Kidney (tissue), 14 donors: ENCODE results near the gene OR51B5. TPM values are rescaled to one million over a fixed set of nuclear protein-coding genes. Genes with fewer than 3 reads are reported as not detected.

ENCODE experiments used
- DNase-seq, 5 donors: peaks; one replicate each; pipeline ENCODE4 v3.0.0-alpha.2; 2013 to 2020
- FAIRE-seq: peaks from 2 replicates; lab custom pipeline; 2012; peaks lifted over from hg19 to GRCh38; lab: Jason Lieb, UNC
- H3K27ac ChIP-seq, 2 donors: one replicate each; pipeline ENCODE4 v1.7.0; 2013; ENCODE audit warnings: low read depth in 2 of 2, low read length in 2 of 2, inconsistent platforms in 1 of 2
- H3K27me3 ChIP-seq: one replicate; pipeline ENCODE4 v1.7.1; 2013; ENCODE audit warnings: low read length, inconsistent platforms; ENCODE audit not compliant: control insufficient read depth, insufficient read depth
- H3K36me3 ChIP-seq, 3 donors: one replicate each; pipeline versions ENCODE4 v1.7.0 to v1.7.1; 2013; ENCODE audit warnings: low read length in 3 of 3, control low read depth in 1 of 3, inconsistent platforms in 1 of 3; ENCODE audit not compliant: insufficient read depth in 3 of 3, control insufficient read depth in 2 of 3
- H3K4me1 ChIP-seq, 3 donors: one replicate each; pipeline versions ENCODE4 v1.7.0 to v1.7.1; 2013; ENCODE audit warnings: low read length in 3 of 3, inconsistent platforms in 1 of 3, low read depth in 1 of 3; ENCODE audit not compliant: control insufficient read depth in 2 of 3, insufficient read depth in 2 of 3
- H3K4me3 ChIP-seq, 3 donors: one replicate each; pipeline versions ENCODE4 v1.7.0 to v1.8.1; 2013; ENCODE audit warnings: low read length in 3 of 3, control low read depth in 1 of 3, inconsistent platforms in 1 of 3
- H3K9ac ChIP-seq, 3 donors: one replicate each; pipeline versions ENCODE4 v1.7.0 to v1.7.1; 2013; ENCODE audit warnings: low read length in 3 of 3, control low read depth in 1 of 3, inconsistent platforms in 1 of 3
- H3K9me3 ChIP-seq, 3 donors: one replicate each; pipeline versions ENCODE4 v1.7.0 to v1.7.1; 2013; ENCODE audit warnings: low read length in 3 of 3, control low read depth in 1 of 3, inconsistent platforms in 1 of 3; ENCODE audit not compliant: control insufficient read depth in 2 of 3, insufficient read depth in 1 of 3
- intact Hi-C: fragments of 100-400 bp; cut with DNase I; formaldehyde crosslinking; loops from one replicate; pipeline ENCODE4 v1.11.1; 2022
- polyA plus RNA-seq: library from polyadenylated mRNA; stranded (reverse); fragments of 350-450 nt; fragmentation: Illumina TruSeq; extraction: RNeasy Lipid Tissue Mini Kit (QIAGEN cat#74804); gene quantifications from one replicate; pipeline ENCODE4 v1.2.3, GENCODE V29; 2014; ENCODE audit warnings: low read depth, low replicate concordance; ENCODE audit not compliant: insufficient read depth
- total RNA-seq: library from RNA; stranded (reverse); fragmentation: NEBNext Ultra II Directional; extraction: Animal tissue kit (Norgen Biotek cat#: 25700); gene quantifications from one replicate; pipeline ENCODE4 v1.2.1, GENCODE V29; 2021
- TF ChIP-seq, protein P1 (sequence below): IDR thresholded peaks from 3 replicates; pipeline ENCODE4 v1.5.1; 2012; ENCODE audit warnings: mild to moderate bottlenecking, moderate library complexity, borderline replicate concordance; ENCODE audit not compliant: insufficient read depth; ENCODE audit errors: extremely low read depth
- donor health status: control.
- donor health status: control.
- donor health status: control.
- donor health status: control.
- donor health status: control.
- donor health status: DM: yes; HTN: yes; CAD: no.
- donor health status: Normal renal cell carcinoma (clear cell type).

The OR51B5 gene
- total and polyA plus RNA-seq, 2 donors from 2014 or later: not detected

DNA sequence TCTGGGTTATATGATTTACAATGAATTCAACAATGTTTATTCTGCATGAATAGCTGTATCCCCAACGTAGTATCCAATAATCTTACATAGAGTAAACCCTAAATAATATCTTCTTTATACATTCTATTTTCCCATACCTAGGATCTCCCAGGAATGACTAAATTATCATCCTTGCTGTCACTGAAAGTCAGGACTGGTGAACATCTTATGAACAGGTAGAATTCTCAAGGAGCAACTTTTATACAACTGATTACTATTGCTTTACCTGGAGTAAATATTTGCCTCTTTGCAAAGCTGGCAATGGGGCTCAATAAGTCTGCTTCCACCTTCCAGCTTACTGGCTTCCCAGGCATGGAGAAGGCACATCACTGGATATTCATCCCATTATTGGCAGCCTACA, 7.9 kb upstream of the OR51B5 start, which contains the start of gene OR51B6:
TSS of gene OR51B6 (plus strand) at position 301 of the 400 bp plus-strand sequence. CDS start at position 301, 0 bp downstream.
- Histone ChIP-seq H3K27me3 (no peaks in the 10 kb centered on the region), H3K4me3 (no peak within 1 kb of the TSS), H3K9ac (no peak within 1 kb of the TSS), H3K27ac (no peak within 1 kb of the TSS), H3K36me3 (no peaks in the 10 kb centered on the region), H3K4me1 (no peaks in the 10 kb centered on the region), H3K9me3 (no peaks in the 10 kb centered on the region)
- TF ChIP-seq, protein P1, sequence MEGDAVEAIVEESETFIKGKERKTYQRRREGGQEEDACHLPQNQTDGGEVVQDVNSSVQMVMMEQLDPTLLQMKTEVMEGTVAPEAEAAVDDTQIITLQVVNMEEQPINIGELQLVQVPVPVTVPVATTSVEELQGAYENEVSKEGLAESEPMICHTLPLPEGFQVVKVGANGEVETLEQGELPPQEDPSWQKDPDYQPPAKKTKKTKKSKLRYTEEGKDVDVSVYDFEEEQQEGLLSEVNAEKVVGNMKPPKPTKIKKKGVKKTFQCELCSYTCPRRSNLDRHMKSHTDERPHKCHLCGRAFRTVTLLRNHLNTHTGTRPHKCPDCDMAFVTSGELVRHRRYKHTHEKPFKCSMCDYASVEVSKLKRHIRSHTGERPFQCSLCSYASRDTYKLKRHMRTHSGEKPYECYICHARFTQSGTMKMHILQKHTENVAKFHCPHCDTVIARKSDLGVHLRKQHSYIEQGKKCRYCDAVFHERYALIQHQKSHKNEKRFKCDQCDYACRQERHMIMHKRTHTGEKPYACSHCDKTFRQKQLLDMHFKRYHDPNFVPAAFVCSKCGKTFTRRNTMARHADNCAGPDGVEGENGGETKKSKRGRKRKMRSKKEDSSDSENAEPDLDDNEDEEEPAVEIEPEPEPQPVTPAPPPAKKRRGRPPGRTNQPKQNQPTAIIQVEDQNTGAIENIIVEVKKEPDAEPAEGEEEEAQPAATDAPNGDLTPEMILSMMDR: no peak
- FAIRE-seq (no peak), DNase-seq (no peak)
- intact Hi-C loops: no loop called here

DNA sequence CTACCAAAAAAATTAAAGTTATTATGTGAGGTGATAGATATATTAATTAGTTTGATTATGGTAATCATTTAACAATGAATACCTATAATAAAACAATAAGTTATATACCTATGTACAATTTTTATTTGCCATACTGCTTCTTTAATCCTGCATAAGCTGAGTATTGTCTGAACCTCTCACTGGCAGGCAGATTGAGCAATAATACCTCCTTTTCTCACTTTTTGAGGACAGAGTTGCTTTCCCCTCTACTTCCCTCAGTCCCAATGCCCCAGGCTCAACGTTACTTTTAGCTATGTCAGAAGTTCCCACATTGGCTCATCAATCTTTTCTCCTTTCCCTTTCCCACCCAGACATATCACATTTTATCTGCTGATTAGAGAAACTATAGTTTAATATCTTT, 6.2 kb upstream of the OR51B5 start:
- no peak for FAIRE-seq
- no peak overlapping the region for H3K4me3 ChIP-seq
- H3K9me3 ChIP-seq: no peaks in the 10 kb centered on the region
- no peaks in the 10 kb centered on the region for H3K27me3 ChIP-seq
- H3K4me1 ChIP-seq: no peaks in the 10 kb centered on the region
- intact Hi-C loops: no loop called here
- no peak overlapping the region for H3K9ac ChIP-seq
- no peak overlapping the region for H3K27ac ChIP-seq
- no peak for DNase-seq
- no peaks in the 10 kb centered on the region for H3K36me3 ChIP-seq
- TF ChIP-seq, protein P1: no peak

DNA sequence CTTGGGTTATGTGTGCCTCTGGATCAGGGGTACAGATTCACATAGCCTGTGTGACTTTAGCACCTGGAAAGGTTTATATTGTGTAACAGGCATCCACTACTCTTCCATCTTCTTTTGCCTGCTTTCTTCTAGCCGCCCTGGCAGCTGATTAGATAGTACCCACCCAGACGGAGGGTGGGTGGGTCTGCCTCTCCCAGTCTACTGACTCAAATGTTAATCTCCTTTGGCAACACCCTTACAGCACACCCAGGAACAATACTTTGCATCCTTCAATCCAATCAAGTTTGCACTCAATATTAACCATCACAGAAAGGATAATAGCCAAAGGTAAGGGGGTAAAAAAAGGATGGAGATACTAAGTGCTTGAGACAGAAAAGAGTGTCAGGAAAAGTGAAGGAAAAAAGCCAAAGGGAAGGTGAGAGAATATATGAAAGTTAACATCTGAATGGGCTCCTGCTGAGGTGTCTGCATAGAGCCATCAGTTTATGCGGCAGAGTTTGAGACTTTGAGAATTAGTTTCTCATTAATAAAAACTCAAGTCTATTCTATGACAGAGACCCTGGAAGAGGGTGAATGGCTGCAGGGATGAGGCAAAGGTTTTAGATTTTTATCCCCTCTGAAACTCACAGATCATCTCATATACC, 5.3 kb upstream of the OR51B5 start:
- Histone ChIP-seq H3K4me3 (no peak overlapping the region), H3K27ac (no peak overlapping the region), H3K9me3 (no peaks in the 10 kb centered on the region), H3K27me3 (no peaks in the 10 kb centered on the region), H3K9ac (no peak overlapping the region), H3K4me1 (no peaks in the 10 kb centered on the region), H3K36me3 (no peaks in the 10 kb centered on the region)
- DNase-seq (no peak), FAIRE-seq (no peak)
- intact Hi-C loops: no loop called here
- TF ChIP-seq, protein P1: no peak
